SK-N-SH treated with all-trans-retinoic acid at 6 μM for 48 hours (cell line): ENCODE data around the gene ITGB7.

ENCODE experiments used
- CREB5 ChIP-seq: fragments of 250-450 bp; sonication (Bioruptor Pico); IDR thresholded peaks from 2 replicates; pipeline ENCODE4 v1.5.1; 2020; ENCODE audit warnings: low read depth, mild to moderate bottlenecking, moderate library complexity
- CSRNP3 ChIP-seq: fragments of 250-450 bp; sonication (Bioruptor Pico); IDR thresholded peaks from 2 replicates; pipeline ENCODE4 v1.5.1; 2021; ENCODE audit warnings: mild to moderate bottlenecking, moderate library complexity
- ESRRG ChIP-seq: fragments of 250-450 bp; sonication (Bioruptor Pico); IDR thresholded peaks from 2 replicates; pipeline ENCODE4 v1.6.1; 2021; ENCODE audit warnings: mild to moderate bottlenecking
- ISL1 ChIP-seq: fragments of 250-450 bp; sonication (Bioruptor Pico); IDR thresholded peaks from 2 replicates; pipeline ENCODE4 v2.1.2; 2022; ENCODE audit warnings: mild to moderate bottlenecking, moderate library complexity
- PATZ1 ChIP-seq: fragments of 250-450 bp; sonication (Bioruptor Pico); IDR thresholded peaks from 2 replicates; pipeline ENCODE4 v1.8.0; 2020; ENCODE audit warnings: mild to moderate bottlenecking, moderate library complexity, borderline replicate concordance
- PPARA ChIP-seq: fragments of 250-450 bp; sonication (Bioruptor Pico); IDR thresholded peaks from 2 replicates; pipeline ENCODE4 v1.5.0; 2020; ENCODE audit warnings: mild to moderate bottlenecking, borderline replicate concordance
- RARB ChIP-seq: fragments of 250-450 bp; sonication (Bioruptor Pico); IDR thresholded peaks from 2 replicates; pipeline ENCODE4 v1.8.0; 2021; ENCODE audit warnings: mild to moderate bottlenecking, moderate library complexity
- TCF4 ChIP-seq: fragments of 250-450 bp; sonication (Bioruptor Pico); IDR thresholded peaks from 2 replicates; pipeline ENCODE4 v1.8.0; 2021; ENCODE audit warnings: mild to moderate bottlenecking, moderate library complexity, borderline replicate concordance
- TSHZ2 ChIP-seq: fragments of 250-450 bp; sonication (Bioruptor Pico); IDR thresholded peaks from 2 replicates; pipeline ENCODE4 v1.5.0; 2020; ENCODE audit warnings: mild to moderate bottlenecking, moderate library complexity
- ZFP3 ChIP-seq: fragments of 250-450 bp; sonication (Bioruptor Pico); IDR thresholded peaks from 2 replicates; pipeline ENCODE4 v1.5.0; 2020; ENCODE audit warnings: mild to moderate bottlenecking, moderate library complexity
- ZFP30 ChIP-seq: fragments of 450-650 bp; formaldehyde crosslinking; IDR thresholded peaks from 2 replicates; pipeline ENCODE4 v1.5.0; 2022; ENCODE audit warnings: mild to moderate bottlenecking, moderate library complexity
- ZNF565 ChIP-seq: fragments of 450-650 bp; formaldehyde crosslinking; conservative IDR thresholded peaks from 2 replicates; pipeline ENCODE4 v1.5.0; 2020; ENCODE audit warnings: low read depth, mild to moderate bottlenecking, moderate library complexity
- ZNF8 ChIP-seq: fragments of 450-650 bp; formaldehyde crosslinking; IDR thresholded peaks from 2 replicates; pipeline ENCODE4 v1.5.0; 2020; ENCODE audit warnings: mild to moderate bottlenecking, moderate library complexity

GRCh38 chr12:53185582-53186153, 21.4 kb downstream of the ITGB7 start:
- TF ChIP-seq CREB5 (CRISPR knock-in tag) (no peak), TSHZ2 (CRISPR knock-in tag) (no peak), CSRNP3 (CRISPR knock-in tag) (no peak), ZNF8 (no peak), ISL1 (CRISPR knock-in tag) (no peak), TCF4 (CRISPR knock-in tag) (no peak), ZNF565 (CRISPR knock-in tag) (no peak), ZFP30 (CRISPR knock-in tag) (no peak), PATZ1 (CRISPR knock-in tag) (no peak), ESRRG (CRISPR knock-in tag) (no peak), ZFP3 (CRISPR knock-in tag) (no peak), PPARA (CRISPR knock-in tag) (no peak), RARB (no peak)
